ENCODE measurements around the gene GCC2. TPM values are rescaled to one million over a fixed set of nuclear protein-coding genes. Genes with fewer than 3 reads are reported as not detected.

GCC2 gene
- total and polyA plus RNA-seq, 9 of the 15 experiments (the other 6 are each of a cell fraction or from before 2014, with no cell fraction given): 11.4 to 35.7 (median 19.9) TPM

DNA sequence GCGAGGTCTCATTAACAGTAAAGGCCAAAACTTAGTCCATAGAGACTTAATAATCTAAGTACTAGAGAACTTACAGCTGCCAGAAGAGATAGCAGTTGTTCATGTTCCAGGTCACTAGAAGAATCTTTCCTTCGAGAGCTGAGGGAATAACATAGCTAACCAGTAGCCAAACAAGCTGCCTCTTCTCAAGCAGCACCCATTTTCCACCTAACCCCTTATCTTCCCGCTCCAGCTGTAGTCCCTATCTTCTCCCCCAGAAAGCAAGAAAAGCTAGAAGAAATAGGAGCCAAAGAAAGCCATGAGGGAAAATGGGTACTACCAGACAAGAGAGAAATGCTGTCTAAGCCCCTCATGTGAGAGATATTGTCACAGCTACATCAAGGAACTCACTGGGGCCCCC lies 47.2 kb upstream of the GCC2 start (continued):
- TF ChIP-seq, protein P1, sequence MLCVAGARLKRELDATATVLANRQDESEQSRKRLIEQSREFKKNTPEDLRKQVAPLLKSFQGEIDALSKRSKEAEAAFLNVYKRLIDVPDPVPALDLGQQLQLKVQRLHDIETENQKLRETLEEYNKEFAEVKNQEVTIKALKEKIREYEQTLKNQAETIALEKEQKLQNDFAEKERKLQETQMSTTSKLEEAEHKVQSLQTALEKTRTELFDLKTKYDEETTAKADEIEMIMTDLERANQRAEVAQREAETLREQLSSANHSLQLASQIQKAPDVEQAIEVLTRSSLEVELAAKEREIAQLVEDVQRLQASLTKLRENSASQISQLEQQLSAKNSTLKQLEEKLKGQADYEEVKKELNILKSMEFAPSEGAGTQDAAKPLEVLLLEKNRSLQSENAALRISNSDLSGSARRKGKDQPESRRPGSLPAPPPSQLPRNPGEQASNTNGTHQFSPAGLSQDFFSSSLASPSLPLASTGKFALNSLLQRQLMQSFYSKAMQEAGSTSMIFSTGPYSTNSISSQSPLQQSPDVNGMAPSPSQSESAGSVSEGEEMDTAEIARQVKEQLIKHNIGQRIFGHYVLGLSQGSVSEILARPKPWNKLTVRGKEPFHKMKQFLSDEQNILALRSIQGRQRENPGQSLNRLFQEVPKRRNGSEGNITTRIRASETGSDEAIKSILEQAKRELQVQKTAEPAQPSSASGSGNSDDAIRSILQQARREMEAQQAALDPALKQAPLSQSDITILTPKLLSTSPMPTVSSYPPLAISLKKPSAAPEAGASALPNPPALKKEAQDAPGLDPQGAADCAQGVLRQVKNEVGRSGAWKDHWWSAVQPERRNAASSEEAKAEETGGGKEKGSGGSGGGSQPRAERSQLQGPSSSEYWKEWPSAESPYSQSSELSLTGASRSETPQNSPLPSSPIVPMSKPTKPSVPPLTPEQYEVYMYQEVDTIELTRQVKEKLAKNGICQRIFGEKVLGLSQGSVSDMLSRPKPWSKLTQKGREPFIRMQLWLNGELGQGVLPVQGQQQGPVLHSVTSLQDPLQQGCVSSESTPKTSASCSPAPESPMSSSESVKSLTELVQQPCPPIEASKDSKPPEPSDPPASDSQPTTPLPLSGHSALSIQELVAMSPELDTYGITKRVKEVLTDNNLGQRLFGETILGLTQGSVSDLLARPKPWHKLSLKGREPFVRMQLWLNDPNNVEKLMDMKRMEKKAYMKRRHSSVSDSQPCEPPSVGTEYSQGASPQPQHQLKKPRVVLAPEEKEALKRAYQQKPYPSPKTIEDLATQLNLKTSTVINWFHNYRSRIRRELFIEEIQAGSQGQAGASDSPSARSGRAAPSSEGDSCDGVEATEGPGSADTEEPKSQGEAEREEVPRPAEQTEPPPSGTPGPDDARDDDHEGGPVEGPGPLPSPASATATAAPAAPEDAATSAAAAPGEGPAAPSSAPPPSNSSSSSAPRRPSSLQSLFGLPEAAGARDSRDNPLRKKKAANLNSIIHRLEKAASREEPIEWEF (CRISPR knock-in tag; IDR thresholded peaks at IDR 0.05): no peak
- TF ChIP-seq BRD9 (IDR thresholded peaks at IDR 0.05; ENCODE audit: low read depth, partially characterized antibody): peak; percentile 37
- no peak for TF ChIP-seq NCOA4 (IDR thresholded peaks at IDR 0.05; ENCODE audit: partially characterized antibody)
- TF ChIP-seq HMGN3 (IDR thresholded peaks at IDR 0.05; ENCODE audit: borderline replicate concordance, extremely low read depth, insufficient read length, low read depth, low read length): no peak
- TF ChIP-seq CAMTA2 (CRISPR knock-in tag; conservative IDR thresholded peaks at IDR 0.05): no peak
- 0 out of 2 replicates have a peak, but pooled peaks have one; percentile 15 for TF ChIP-seq FOSL1 (tag; conservative IDR thresholded peaks at IDR 0.05)
- no peak for TF ChIP-seq ZBTB1 (CRISPR knock-in tag; IDR thresholded peaks at IDR 0.05; ENCODE audit: borderline replicate concordance, low read depth)
- peak; percentile 84 for TF ChIP-seq SMARCA4 (IDR thresholded peaks at IDR 0.05)
- peak; percentile 52 for TF ChIP-seq SOX6 (IDR thresholded peaks at IDR 0.05)
- TF ChIP-seq EHMT2 (IDR thresholded peaks at IDR 0.05): 0 out of 2 replicates have a peak, but pooled peaks have one; percentile 30
- TF ChIP-seq BCL6 (CRISPR knock-in tag; IDR thresholded peaks at IDR 0.05): no peak
- TF ChIP-seq ARHGAP35 (IDR thresholded peaks at IDR 0.05; ENCODE audit: partially characterized antibody): no peak
- TF ChIP-seq NR2F6 (CRISPR knock-in tag; IDR thresholded peaks at IDR 0.05): no peak
- no peak for TF ChIP-seq POLR2B (IDR thresholded peaks at IDR 0.05; ENCODE audit: low read depth, partially characterized antibody)
- no peak for TF ChIP-seq CBX8 (IDR thresholded peaks at IDR 0.05; ENCODE audit: borderline replicate concordance, extremely low read depth, low read depth, low read length, poor library complexity, severe bottlenecking)
- TF ChIP-seq ZNF282 (CRISPR knock-in tag; IDR thresholded peaks at IDR 0.05): no peak
- TF ChIP-seq HEY1 (CRISPR knock-in tag; IDR thresholded peaks at IDR 0.05; ENCODE audit: borderline replicate concordance): no peak
- TF ChIP-seq, protein P2, sequence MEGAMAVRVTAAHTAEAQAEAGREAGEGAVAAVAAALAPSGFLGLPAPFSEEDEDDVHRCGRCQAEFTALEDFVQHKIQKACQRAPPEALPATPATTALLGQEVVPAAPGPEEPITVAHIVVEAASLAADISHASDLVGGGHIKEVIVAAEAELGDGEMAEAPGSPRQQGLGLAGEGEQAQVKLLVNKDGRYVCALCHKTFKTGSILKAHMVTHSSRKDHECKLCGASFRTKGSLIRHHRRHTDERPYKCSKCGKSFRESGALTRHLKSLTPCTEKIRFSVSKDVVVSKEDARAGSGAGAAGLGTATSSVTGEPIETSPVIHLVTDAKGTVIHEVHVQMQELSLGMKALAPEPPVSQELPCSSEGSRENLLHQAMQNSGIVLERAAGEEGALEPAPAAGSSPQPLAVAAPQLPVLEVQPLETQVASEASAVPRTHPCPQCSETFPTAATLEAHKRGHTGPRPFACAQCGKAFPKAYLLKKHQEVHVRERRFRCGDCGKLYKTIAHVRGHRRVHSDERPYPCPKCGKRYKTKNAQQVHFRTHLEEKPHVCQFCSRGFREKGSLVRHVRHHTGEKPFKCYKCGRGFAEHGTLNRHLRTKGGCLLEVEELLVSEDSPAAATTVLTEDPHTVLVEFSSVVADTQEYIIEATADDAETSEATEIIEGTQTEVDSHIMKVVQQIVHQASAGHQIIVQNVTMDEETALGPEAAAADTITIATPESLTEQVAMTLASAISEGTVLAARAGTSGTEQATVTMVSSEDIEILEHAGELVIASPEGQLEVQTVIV (CRISPR knock-in tag; IDR thresholded peaks at IDR 0.05; ENCODE audit: borderline replicate concordance): no peak
- TF ChIP-seq NCOR1 (IDR thresholded peaks at IDR 0.05): peak; percentile 75
- peak; percentile 12 for TF ChIP-seq DACH1 (IDR thresholded peaks at IDR 0.05; ENCODE audit: partially characterized antibody)
- no peak for TF ChIP-seq SIRT6 (IDR thresholded peaks at IDR 0.05; ENCODE audit: low read depth, low read length)
- peak; percentile 88 for TF ChIP-seq TCF3 (CRISPR knock-in tag; IDR thresholded peaks at IDR 0.05)
- TF ChIP-seq ZNF212 (CRISPR knock-in tag; IDR thresholded peaks at IDR 0.05): no peak
- no peak for TF ChIP-seq MAZ (CRISPR knock-in tag; conservative IDR thresholded peaks at IDR 0.05 in 1 of 2, IDR thresholded peaks at IDR 0.05 in 1 of 2)
